HFFc6 (cell line): ENCODE data around the gene ST7. TPM values are rescaled to one million over a fixed set of nuclear protein-coding genes. Genes with fewer than 3 reads are reported as not detected.
"Not testable (repeated sequence)": the region's sequence is repeated elsewhere in the genome, so short reads cannot be mapped to it uniquely, and the experiment has no call there.

Experiments
- DNase-seq: peaks from one replicate; pipeline ENCODE4 v3.0.0-alpha.2; 2018
- H3K27ac Mint-ChIP-seq: 2 replicates; pipeline ENCODE4 v1.8.0; 2020; ENCODE audit warnings: mild to moderate bottlenecking, mixed read lengths
- H3K27me3 Mint-ChIP-seq: 2 replicates; pipeline ENCODE4 v1.8.0; 2021; ENCODE audit warnings: mild to moderate bottlenecking, moderate library complexity, mixed read lengths; ENCODE audit not compliant: insufficient read depth
- H3K36me3 Mint-ChIP-seq: 2 replicates; pipeline ENCODE4 v1.8.0; 2021; ENCODE audit warnings: low read depth, mixed read lengths
- H3K4me1 Mint-ChIP-seq: 2 replicates; pipeline ENCODE4 v1.8.0; 2020; ENCODE audit warnings: low read depth, mixed read lengths
- H3K4me3 Mint-ChIP-seq: 2 replicates; pipeline ENCODE4 v1.8.0; 2020; ENCODE audit warnings: mild to moderate bottlenecking, moderate library complexity, mixed read lengths
- H3K9me3 Mint-ChIP-seq: 2 replicates; pipeline ENCODE4 v1.8.0; 2020; ENCODE audit warnings: mild to moderate bottlenecking, mixed read lengths
- total RNA-seq, 6 experiments: library from RNA; stranded (reverse); fragmentation: NEBNext Ultra II Directional; extraction: Animal tissue kit (Norgen Biotek cat#: 25700); gene quantifications; 2 replicates in 1 of 6; 3 replicates in 5 of 6; pipeline ENCODE4 v1.2.3, GENCODE V29; 2021
- TF ChIP-seq, protein P1 (sequence below): fragments of 200-600 bp; sonication (generic); IDR thresholded peaks from 2 replicates; pipeline ENCODE4 v1.5.0; 2021; ENCODE audit warnings: antibody characterized with exemption, mild to moderate bottlenecking

Gene ST7
- total RNA-seq, 6 experiments from 2014 or later: 13.5 to 18.8 (median 16.8) TPM

DNA sequence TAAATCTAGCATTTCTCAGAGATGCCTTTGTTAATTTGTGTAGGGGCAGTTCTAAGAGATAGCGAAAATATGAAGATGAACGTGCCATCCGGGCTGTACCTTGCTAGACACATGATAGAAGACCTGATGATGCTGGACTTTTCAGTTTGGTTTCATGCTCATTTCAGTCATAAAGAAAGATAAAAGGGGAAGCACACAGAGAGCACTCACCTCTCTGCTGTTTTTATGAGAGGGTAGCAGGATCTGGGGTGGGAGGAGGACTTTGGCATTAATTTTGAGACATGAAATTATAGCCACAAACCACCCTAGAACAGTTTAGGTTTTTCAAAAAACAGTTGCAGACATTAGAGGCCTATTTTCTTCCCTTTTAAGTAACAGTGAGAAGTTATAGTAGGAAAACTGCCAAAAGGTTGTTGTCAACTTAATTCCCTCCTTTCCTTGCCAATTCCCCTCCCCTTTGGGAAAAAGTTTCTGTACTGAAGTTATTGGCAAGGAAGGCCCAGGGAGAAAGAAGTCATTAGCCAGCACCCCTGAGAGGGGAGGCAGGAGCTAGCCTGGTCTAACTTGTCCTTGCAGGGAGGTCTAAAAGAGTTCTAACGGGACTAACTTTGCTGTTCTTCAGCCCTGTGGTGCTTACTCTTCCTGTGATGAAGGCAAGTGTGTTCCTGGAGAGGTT is 2.6 kb downstream of the ST7 start:
- TF ChIP-seq, protein P1, sequence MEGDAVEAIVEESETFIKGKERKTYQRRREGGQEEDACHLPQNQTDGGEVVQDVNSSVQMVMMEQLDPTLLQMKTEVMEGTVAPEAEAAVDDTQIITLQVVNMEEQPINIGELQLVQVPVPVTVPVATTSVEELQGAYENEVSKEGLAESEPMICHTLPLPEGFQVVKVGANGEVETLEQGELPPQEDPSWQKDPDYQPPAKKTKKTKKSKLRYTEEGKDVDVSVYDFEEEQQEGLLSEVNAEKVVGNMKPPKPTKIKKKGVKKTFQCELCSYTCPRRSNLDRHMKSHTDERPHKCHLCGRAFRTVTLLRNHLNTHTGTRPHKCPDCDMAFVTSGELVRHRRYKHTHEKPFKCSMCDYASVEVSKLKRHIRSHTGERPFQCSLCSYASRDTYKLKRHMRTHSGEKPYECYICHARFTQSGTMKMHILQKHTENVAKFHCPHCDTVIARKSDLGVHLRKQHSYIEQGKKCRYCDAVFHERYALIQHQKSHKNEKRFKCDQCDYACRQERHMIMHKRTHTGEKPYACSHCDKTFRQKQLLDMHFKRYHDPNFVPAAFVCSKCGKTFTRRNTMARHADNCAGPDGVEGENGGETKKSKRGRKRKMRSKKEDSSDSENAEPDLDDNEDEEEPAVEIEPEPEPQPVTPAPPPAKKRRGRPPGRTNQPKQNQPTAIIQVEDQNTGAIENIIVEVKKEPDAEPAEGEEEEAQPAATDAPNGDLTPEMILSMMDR: no peak
- no peaks in the 10 kb centered on the region for H3K9me3 Mint-ChIP-seq
- no peak for DNase-seq
- peaks cover 48% of the 10 kb centered on the region for H3K4me1 Mint-ChIP-seq
- H3K4me3 Mint-ChIP-seq: peak overlapping the region; percentile 36; the same call in 1 of the 2 replicates
- peak overlapping the region; percentile 33 for H3K27ac Mint-ChIP-seq
- H3K36me3 Mint-ChIP-seq: peaks cover 17% of the 10 kb centered on the region
- H3K27me3 Mint-ChIP-seq: no peaks in the 10 kb centered on the region

DNA sequence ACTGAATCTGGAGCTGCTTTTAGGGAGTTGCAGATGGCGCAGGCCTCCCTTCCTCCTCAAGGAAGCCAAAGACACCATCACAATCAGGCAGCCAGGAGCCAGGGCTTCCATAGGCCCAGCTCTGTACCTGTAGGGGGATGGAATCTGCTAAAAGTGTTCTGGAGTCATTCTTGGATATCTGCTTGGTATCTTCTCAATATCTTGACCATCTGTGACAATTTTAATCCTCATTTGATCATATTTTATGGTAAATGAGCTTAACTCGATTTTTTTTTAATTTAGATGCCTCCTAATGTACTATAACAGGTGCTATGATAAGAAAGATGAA is 3.1 kb downstream of the ST7 start:
- Mint-ChIP-seq H3K27ac (peak overlapping the region; percentile 33; the same call in 1 of the 2 replicates), H3K27me3 (no peaks in the 10 kb centered on the region), H3K4me1 (peaks cover 45% of the 10 kb centered on the region), H3K4me3 (no peak overlapping the region), H3K9me3 (no peaks in the 10 kb centered on the region), H3K36me3 (peaks cover 17% of the 10 kb centered on the region)
- TF ChIP-seq, protein P1: no peak
- no peak for DNase-seq

DNA sequence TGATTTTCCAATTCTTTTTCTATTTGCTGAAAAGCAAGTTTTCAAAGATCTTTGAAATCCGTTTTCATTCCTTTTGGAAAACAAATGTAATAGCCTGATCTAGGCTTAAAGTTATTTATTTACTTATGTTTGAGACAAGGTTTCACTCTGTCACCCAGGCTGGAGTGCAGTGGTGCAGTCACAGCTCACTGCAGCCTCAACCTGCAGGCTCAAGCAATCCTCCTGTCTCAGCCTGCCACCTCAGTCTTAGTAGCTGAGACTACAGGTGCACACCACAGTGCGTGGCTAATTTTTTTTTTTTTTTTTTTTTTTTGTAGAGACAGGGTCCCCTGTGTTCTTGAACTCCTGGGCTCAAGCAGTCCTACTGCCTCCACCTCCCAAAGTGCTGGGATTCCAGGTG is 4.6 kb downstream of the ST7 start:
- no peaks in the 10 kb centered on the region for H3K9me3 Mint-ChIP-seq
- H3K36me3 Mint-ChIP-seq: peaks cover 24% of the 10 kb centered on the region
- TF ChIP-seq, protein P1: no peak
- peaks cover 39% of the 10 kb centered on the region for H3K4me1 Mint-ChIP-seq
- H3K4me3 Mint-ChIP-seq: no peak overlapping the region
- H3K27ac Mint-ChIP-seq: no peak overlapping the region
- no peak for DNase-seq
- no peaks in the 10 kb centered on the region for H3K27me3 Mint-ChIP-seq

DNA sequence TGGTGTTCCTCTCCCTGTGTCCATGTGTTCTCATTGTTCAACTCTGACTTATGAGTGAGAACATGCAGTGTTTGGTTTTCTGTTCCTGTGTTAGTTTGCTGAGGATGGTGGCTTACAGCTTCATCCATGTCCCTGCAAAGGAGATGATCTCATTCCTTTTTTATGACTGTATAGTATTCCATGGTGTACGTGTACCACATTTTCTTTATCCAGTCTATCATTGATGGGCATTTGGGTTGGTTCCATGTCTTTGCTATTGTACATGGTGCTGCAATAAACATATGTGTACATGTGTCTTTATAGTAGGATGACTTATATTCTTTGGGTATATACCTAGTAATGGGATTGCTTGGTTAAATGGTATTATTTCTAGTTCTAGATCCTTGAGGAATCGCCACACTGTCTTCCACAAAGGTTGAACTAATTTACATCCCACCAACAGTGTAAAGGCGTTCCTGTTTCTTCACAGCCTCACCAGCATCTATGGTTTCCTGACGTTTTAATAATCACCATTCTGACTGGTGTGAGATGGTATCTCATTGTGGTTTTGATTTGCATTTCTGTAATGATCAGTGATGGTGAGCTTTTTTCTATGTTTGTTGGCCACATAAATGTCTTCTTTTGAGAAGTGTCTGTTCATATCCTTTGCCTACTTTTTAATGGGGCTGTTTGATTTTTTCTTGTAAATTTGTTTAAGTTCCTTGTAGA is 8.8 kb downstream of the ST7 start:
- not testable (repeated sequence) for H3K36me3 Mint-ChIP-seq, H3K27me3 Mint-ChIP-seq, DNase-seq, H3K4me1 Mint-ChIP-seq, H3K27ac Mint-ChIP-seq, H3K9me3 Mint-ChIP-seq, H3K4me3 Mint-ChIP-seq

DNA sequence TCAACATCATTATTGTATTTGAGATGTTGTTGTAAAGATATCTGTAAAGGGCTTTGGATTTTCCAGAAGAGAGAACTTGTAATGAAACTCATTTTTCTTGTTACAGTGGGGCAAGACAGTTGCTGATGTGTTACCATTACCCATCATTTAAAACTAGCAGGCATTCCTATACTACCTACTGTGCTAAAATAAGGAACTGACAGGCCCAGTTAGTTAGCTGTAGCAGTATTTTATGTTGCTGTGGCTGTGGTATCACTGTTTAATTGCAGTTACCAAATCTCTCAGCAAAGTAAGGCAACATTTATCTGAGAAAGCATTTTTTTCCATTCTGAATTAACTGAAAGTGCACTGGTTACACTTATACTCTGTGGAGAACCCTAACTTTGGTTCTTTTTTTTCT is 9.9 kb downstream of the ST7 start:
- no peak overlapping the region for H3K27ac Mint-ChIP-seq
- no peaks in the 10 kb centered on the region for H3K27me3 Mint-ChIP-seq
- H3K4me3 Mint-ChIP-seq: no peak overlapping the region
- no peaks in the 10 kb centered on the region for H3K9me3 Mint-ChIP-seq
- TF ChIP-seq, protein P1: no peak
- H3K4me1 Mint-ChIP-seq: peaks cover 13% of the 10 kb centered on the region
- H3K36me3 Mint-ChIP-seq: peaks cover 7% of the 10 kb centered on the region
- no peak for DNase-seq

DNA sequence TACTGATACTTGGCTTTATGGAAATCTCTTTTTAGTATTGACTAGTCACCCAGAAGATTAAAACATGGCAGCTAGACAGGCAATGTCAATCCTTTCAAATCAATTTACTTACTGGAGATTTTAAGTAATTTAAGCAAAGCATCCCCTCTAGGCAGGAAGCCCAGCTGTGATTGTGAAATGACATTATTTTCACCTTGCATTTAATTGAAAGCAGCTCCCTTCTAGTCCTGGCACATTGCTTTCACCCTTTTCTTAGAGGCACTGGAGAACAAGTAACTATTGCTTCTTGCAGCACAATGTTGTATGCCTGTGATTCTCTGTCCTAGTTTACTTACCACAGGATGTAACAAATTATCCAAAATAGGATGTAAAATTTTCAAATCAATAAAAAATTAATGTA is 13.3 kb downstream of the ST7 start:
- H3K4me1 Mint-ChIP-seq: peaks cover 38% of the 10 kb centered on the region
- no peaks in the 10 kb centered on the region for H3K27me3 Mint-ChIP-seq
- no peaks in the 10 kb centered on the region for H3K9me3 Mint-ChIP-seq
- no peak overlapping the region for H3K4me3 Mint-ChIP-seq
- peaks cover 7% of the 10 kb centered on the region for H3K36me3 Mint-ChIP-seq
- no peak overlapping the region for H3K27ac Mint-ChIP-seq
- TF ChIP-seq, protein P1: no peak
- no peak for DNase-seq
